GM18858 (cell line): ENCODE results near the gene GNG12.

Experiments used
- ATAC-seq: cut with Tn5 transposase; IDR thresholded peaks from one replicate; pipeline ENCODE4 v1.9.1; 2021; ENCODE audit not compliant: unreplicated experiment

GNG12 gene

GRCh38 chr1:67787746-67788145 lies 45.5 kb downstream of the GNG12 start:
- ATAC-seq, result no peak

GRCh38 chr1:67785847-67786753 lies 47.2 kb downstream of the GNG12 start:
- ATAC-seq, result no peak

- no peak for ATAC-seq
Measured at GRCh38 chr1:67784545-67785186, 48.6 kb downstream of the GNG12 start.

- ATAC-seq, result no peak
Measured at GRCh38 chr1:67780637-67781036, 52.6 kb downstream of the GNG12 start.

- ATAC-seq, result no peak
Measured at GRCh38 chr1:67777440-67777839, 55.8 kb downstream of the GNG12 start.

GRCh38 chr1:67777016-67777415 lies 56.3 kb downstream of the GNG12 start:
- no peak for ATAC-seq

- no peak for ATAC-seq
Measured at GRCh38 chr1:67773462-67773861, 59.8 kb downstream of the GNG12 start.

GRCh38 chr1:67771749-67772148 lies 61.5 kb downstream of the GNG12 start:
- no peak for ATAC-seq

- no peak for ATAC-seq
Measured at GRCh38 chr1:67771152-67771551, 62.1 kb downstream of the GNG12 start.

- no peak for ATAC-seq
Measured at GRCh38 chr1:67769633-67770256, 63.5 kb downstream of the GNG12 start.

GRCh38 chr1:67768480-67768879 lies 64.8 kb downstream of the GNG12 start:
- no peak for ATAC-seq

GRCh38 chr1:67767103-67767782 lies 66.0 kb downstream of the GNG12 start:
- no peak for ATAC-seq

GRCh38 chr1:67766141-67766978 lies 66.9 kb downstream of the GNG12 start:
- ATAC-seq, result no peak

GRCh38 chr1:67764633-67765032 lies 68.6 kb downstream of the GNG12 start:
- no peak for ATAC-seq

- ATAC-seq, result no peak
Measured at GRCh38 chr1:67761730-67762129, 71.5 kb downstream of the GNG12 start.

GRCh38 chr1:67761091-67761490 lies 72.2 kb downstream of the GNG12 start:
- ATAC-seq, result no peak

GRCh38 chr1:67760030-67760821 lies 73.0 kb downstream of the GNG12 start:
- peak; percentile 99 for ATAC-seq

- peak; percentile 5 for ATAC-seq
Measured at GRCh38 chr1:67759692-67760029, 73.6 kb downstream of the GNG12 start.

- no peak for ATAC-seq
Measured at GRCh38 chr1:67759066-67759465, 74.2 kb downstream of the GNG12 start.

- ATAC-seq, result no peak
Measured at GRCh38 chr1:67755619-67756018, 77.6 kb downstream of the GNG12 start.
